GM23338 (cell line): ENCODE data around the gene DGLUCY. TPM values are rescaled to one million over a fixed set of nuclear protein-coding genes. Genes with fewer than 3 reads are reported as not detected.

Experiments used
- ATAC-seq: fragments of 200-7000 bp; cut with Tn5 transposase; 3 replicates; pipeline ENCODE4 v1.9.1; 2020
- DNase-seq: peaks from one replicate; pipeline ENCODE4 v3.0.0-alpha.2; 2015; ENCODE audit warnings: low spot score
- H2AFZ ChIP-seq: fragments of 200-600 bp; sonication (generic); 2 replicates; pipeline ENCODE4 v1.8.0; 2016; ENCODE audit warnings: antibody characterized with exemption, mild to moderate bottlenecking, moderate library complexity
- H3F3A ChIP-seq: fragments of 200-600 bp; sonication (generic); replicated peaks from 2 replicates; pipeline ENCODE4 v1.8.0; 2017; ENCODE audit warnings: antibody characterized with exemption, mixed run types, low read depth
- H3K27ac ChIP-seq: fragments of 200-600 bp; sonication (generic); 2 replicates; pipeline ENCODE4 v1.6.1; 2016; ENCODE audit warnings: low read depth
- H3K27me3 ChIP-seq: fragments of 200-600 bp; sonication (generic); 2 replicates; pipeline ENCODE4 v1.8.0; 2016; ENCODE audit warnings: mild to moderate bottlenecking, mixed run types, moderate library complexity; ENCODE audit not compliant: insufficient read depth
- H3K36me3 ChIP-seq: fragments of 200-600 bp; sonication (generic); 2 replicates; pipeline ENCODE4 v1.8.0; 2016; ENCODE audit warnings: mild to moderate bottlenecking; ENCODE audit not compliant: insufficient read depth
- H3K4me1 ChIP-seq: fragments of 200-600 bp; sonication (generic); 2 replicates; pipeline ENCODE4 v1.8.0; 2016; ENCODE audit warnings: mild to moderate bottlenecking, moderate library complexity; ENCODE audit not compliant: insufficient read depth
- H3K4me2 ChIP-seq: fragments of 200-600 bp; sonication (generic); 2 replicates; pipeline ENCODE4 v1.7.1; 2017; ENCODE audit warnings: mixed run types
- H3K4me3 ChIP-seq: fragments of 200-600 bp; sonication (generic); 2 replicates; pipeline ENCODE4 v1.6.1; 2016; ENCODE audit warnings: mixed run types
- H3K79me2 ChIP-seq: fragments of 200-600 bp; sonication (generic); replicated peaks from 2 replicates; pipeline ENCODE4 v1.8.0; 2017; ENCODE audit warnings: mild to moderate bottlenecking; ENCODE audit not compliant: insufficient read depth
- H3K9me2 ChIP-seq: fragments of 200-600 bp; sonication (generic); 2 replicates; pipeline ENCODE4 v1.8.0; 2017; ENCODE audit not compliant: insufficient read depth
- H4K20me1 ChIP-seq: fragments of 200-600 bp; sonication (generic); replicated peaks from 2 replicates; pipeline ENCODE4 v1.8.0; 2017; ENCODE audit warnings: mild to moderate bottlenecking; ENCODE audit not compliant: insufficient read depth
- H3K27ac Mint-ChIP-seq: 2 replicates; pipeline ENCODE4 v1.8.0; 2020; ENCODE audit warnings: inconsistent platforms, mild to moderate bottlenecking, moderate library complexity, mixed read lengths
- H3K27me3 Mint-ChIP-seq: 3 replicates; pipeline ENCODE4 v1.8.0; 2022; ENCODE audit warnings: low read depth, mild to moderate bottlenecking, moderate library complexity, mixed read lengths, inconsistent platforms; ENCODE audit not compliant: insufficient read depth, poor library complexity
- H3K36me3 Mint-ChIP-seq: 3 replicates; pipeline ENCODE4 v1.8.0; 2021; ENCODE audit warnings: low read depth, mild to moderate bottlenecking, inconsistent platforms, moderate library complexity, mixed read lengths
- H3K4me1 Mint-ChIP-seq: 3 replicates; pipeline ENCODE4 v1.8.0; 2020; ENCODE audit warnings: mild to moderate bottlenecking, inconsistent platforms, mixed read lengths
- H3K4me3 Mint-ChIP-seq: 3 replicates; pipeline ENCODE4 v1.8.0; 2021; ENCODE audit warnings: moderate library complexity, mild to moderate bottlenecking, inconsistent platforms, mixed read lengths
- H3K9me3 Mint-ChIP-seq: 3 replicates; pipeline ENCODE4 v1.8.0; 2020; ENCODE audit warnings: moderate library complexity, mild to moderate bottlenecking, inconsistent platforms, mixed read lengths
- CREB1 ChIP-seq: fragments of 250-450 bp; sonication (Bioruptor Pico); IDR thresholded peaks from 2 replicates; pipeline ENCODE4 v1.5.0; 2020; ENCODE audit warnings: low read depth, mild to moderate bottlenecking, moderate library complexity
- CTCF ChIP-seq, 2 experiments: fragments of 200-600 bp in 1 of 2; sonication (generic) in 1 of 2; conservative IDR thresholded peaks; 2 replicates each; pipeline versions ENCODE4 v1.5.1 to v1.6.1; 2016 to 2017; ENCODE audit warnings: antibody characterized with exemption in 2 of 2, low read depth in 2 of 2, mild to moderate bottlenecking in 2 of 2, moderate library complexity in 1 of 2
- ETS1 ChIP-seq: IDR thresholded peaks from 2 replicates; pipeline ENCODE4 v1.6.1; 2016; ENCODE audit warnings: antibody characterized with exemption
- EZH2 ChIP-seq: fragments of 200-600 bp; sonication (generic); IDR thresholded peaks from one replicate; pipeline ENCODE4 v1.8.0; 2017; ENCODE audit warnings: antibody characterized with exemption, mild to moderate bottlenecking, low read depth; ENCODE audit not compliant: unreplicated experiment
- EZH2phosphoT487 ChIP-seq: fragments of 200-600 bp; sonication (generic); IDR thresholded peaks from one replicate; pipeline ENCODE4 v1.8.1; 2018; ENCODE audit warnings: antibody characterized with exemption; ENCODE audit not compliant: unreplicated experiment
- JUNB ChIP-seq: IDR thresholded peaks from one replicate; pipeline ENCODE4 v1.6.1; 2016; ENCODE audit warnings: antibody characterized with exemption; ENCODE audit not compliant: unreplicated experiment
- NANOG ChIP-seq: IDR thresholded peaks from 2 replicates; pipeline ENCODE4 v1.6.1; 2016; ENCODE audit warnings: antibody characterized with exemption, borderline replicate concordance
- REST ChIP-seq: IDR thresholded peaks from one replicate; pipeline ENCODE4 v1.6.1; 2018; ENCODE audit warnings: antibody characterized with exemption; ENCODE audit not compliant: unreplicated experiment
- STAT1 ChIP-seq: IDR thresholded peaks from one replicate; pipeline ENCODE4 v1.6.1; 2016; ENCODE audit warnings: antibody characterized with exemption; ENCODE audit not compliant: unreplicated experiment
- ZNF114 ChIP-seq: fragments of 250-450 bp; sonication (Bioruptor Pico); IDR thresholded peaks from 2 replicates; pipeline ENCODE4 v1.5.0; 2020; ENCODE audit warnings: mild to moderate bottlenecking, moderate library complexity
- ZNF331 ChIP-seq: fragments of 250-450 bp; sonication (Bioruptor Pico); IDR thresholded peaks from 2 replicates; pipeline ENCODE4 v1.5.0; 2020; ENCODE audit warnings: low read depth, mild to moderate bottlenecking, moderate library complexity
- ZNF462 ChIP-seq: fragments of 250-450 bp; sonication (Bioruptor Pico); IDR thresholded peaks from 2 replicates; pipeline ENCODE4 v1.5.0; 2020; ENCODE audit warnings: mild to moderate bottlenecking, moderate library complexity
- polyA plus RNA-seq: library from polyadenylated mRNA; unstranded; fragments of >200 nt; fragmentation: Nextera tagmentation; extraction: Ambion mirVana; gene quantifications from 2 replicates; pipeline ENCODE4 v1.2.1, GENCODE V29; 2016
- total RNA-seq: library from RNA; depleted of rRNA; stranded (reverse); fragments of >200 nt; shearing (Covaris generic); gene quantifications from 2 replicates; pipeline ENCODE4 v1.2.3, GENCODE V29; 2014

Gene DGLUCY
- total and polyA plus RNA-seq, 2 experiments from 2014 or later, result 14.6 to 31.6 TPM

GRCh38 chr14:91116913-91117588 lies 3.2 kb downstream of the DGLUCY start (continued):
- TF ChIP-seq EZH2phosphoT487 (no peak), CTCF (conservative IDR thresholded peaks at IDR 0.05; ENCODE audit: low read depth in 2 of 2) (no peak), NANOG (no peak), REST (no peak), JUNB (no peak), STAT1 (no peak), ZNF114 (CRISPR knock-in tag) (no peak)

- Histone ChIP-seq H3K4me3 (no peak overlapping the region), H3K36me3 (no peaks in the 10 kb centered on the region), H3F3A (peaks cover 7% of the 10 kb centered on the region), H3K27ac (peak overlapping the region; percentile 22), H2AFZ (no peak overlapping the region), H3K4me1 (peaks cover 41% of the 10 kb centered on the region), H3K9me2 (no peaks in the 10 kb centered on the region), H3K4me2 (peak overlapping the region; percentile 46), H4K20me1 (no peaks in the 10 kb centered on the region), H3K79me2 (peaks cover 17% of the 10 kb centered on the region), H3K27me3 (no peaks in the 10 kb centered on the region)
- DNase-seq (peak; percentile 46), ATAC-seq (no peak)
- H3K4me1 Mint-ChIP-seq, result peaks cover 54% of the 10 kb centered on the region
- peaks cover 12% of the 10 kb centered on the region for H3K27me3 Mint-ChIP-seq
- no peak overlapping the region; the same call in 2 of the 3 replicates for H3K4me3 Mint-ChIP-seq
- H3K27ac Mint-ChIP-seq, result 0 out of 2 replicates have a peak overlapping the region, but pooled peaks have one; percentile 16
- H3K9me3 Mint-ChIP-seq, result peaks cover 6% of the 10 kb centered on the region; the same call in 2 of the 3 replicates
- peaks cover 36% of the 10 kb centered on the region for H3K36me3 Mint-ChIP-seq
- TF ChIP-seq ETS1 (no peak), ZNF114 (CRISPR knock-in tag) (no peak), ZNF462 (CRISPR knock-in tag) (no peak), EZH2 (no peak), STAT1 (no peak), NANOG (no peak), CREB1 (CRISPR knock-in tag) (no peak), JUNB (no peak), EZH2phosphoT487 (no peak), ZNF331 (CRISPR knock-in tag) (no peak)
These were observed 4.1 kb downstream of the DGLUCY start for GRCh38 chr14:91117960-91118359.
